ENCODE results near the gene GSTT2B. TPM values are rescaled to one million over a fixed set of nuclear protein-coding genes. Genes with fewer than 3 reads are reported as not detected.
A peak's percentile ranks its signal among the peaks of the same experiment; 100 is the strongest.
"Not testable (repeated sequence)": the region's sequence is repeated elsewhere in the genome, so short reads cannot be mapped to it uniquely, and the experiment has no call there.

Gene GSTT2B
- total RNA-seq, 1 donor, result 4.9 TPM

DNA sequence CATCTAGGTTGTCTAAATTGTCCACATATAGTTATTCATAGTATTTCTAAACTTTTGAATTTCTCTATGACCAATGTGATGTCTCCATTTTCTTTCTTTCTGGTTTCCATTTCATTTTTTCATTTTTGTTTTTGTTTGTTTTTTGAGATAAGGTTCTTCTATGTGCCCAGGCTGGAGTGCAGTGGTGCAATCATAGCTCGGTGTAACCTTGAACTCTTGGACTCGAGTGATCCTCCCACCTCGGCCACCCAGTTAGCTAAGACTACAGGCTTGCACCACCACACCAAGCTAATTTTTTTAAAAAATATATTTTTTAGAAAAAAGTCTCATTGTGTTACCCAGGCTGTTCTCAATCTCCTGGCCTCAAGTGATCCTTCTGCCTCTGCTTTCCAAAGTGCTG is 36.1 kb upstream of the GSTT2B start:
- TF ChIP-seq, protein P1, sequence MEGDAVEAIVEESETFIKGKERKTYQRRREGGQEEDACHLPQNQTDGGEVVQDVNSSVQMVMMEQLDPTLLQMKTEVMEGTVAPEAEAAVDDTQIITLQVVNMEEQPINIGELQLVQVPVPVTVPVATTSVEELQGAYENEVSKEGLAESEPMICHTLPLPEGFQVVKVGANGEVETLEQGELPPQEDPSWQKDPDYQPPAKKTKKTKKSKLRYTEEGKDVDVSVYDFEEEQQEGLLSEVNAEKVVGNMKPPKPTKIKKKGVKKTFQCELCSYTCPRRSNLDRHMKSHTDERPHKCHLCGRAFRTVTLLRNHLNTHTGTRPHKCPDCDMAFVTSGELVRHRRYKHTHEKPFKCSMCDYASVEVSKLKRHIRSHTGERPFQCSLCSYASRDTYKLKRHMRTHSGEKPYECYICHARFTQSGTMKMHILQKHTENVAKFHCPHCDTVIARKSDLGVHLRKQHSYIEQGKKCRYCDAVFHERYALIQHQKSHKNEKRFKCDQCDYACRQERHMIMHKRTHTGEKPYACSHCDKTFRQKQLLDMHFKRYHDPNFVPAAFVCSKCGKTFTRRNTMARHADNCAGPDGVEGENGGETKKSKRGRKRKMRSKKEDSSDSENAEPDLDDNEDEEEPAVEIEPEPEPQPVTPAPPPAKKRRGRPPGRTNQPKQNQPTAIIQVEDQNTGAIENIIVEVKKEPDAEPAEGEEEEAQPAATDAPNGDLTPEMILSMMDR (IDR thresholded peaks at IDR 0.05; ENCODE audit: insufficient read depth, low read length), result no peak
- no peak for DNase-seq (ENCODE audit: low read depth)

DNA sequence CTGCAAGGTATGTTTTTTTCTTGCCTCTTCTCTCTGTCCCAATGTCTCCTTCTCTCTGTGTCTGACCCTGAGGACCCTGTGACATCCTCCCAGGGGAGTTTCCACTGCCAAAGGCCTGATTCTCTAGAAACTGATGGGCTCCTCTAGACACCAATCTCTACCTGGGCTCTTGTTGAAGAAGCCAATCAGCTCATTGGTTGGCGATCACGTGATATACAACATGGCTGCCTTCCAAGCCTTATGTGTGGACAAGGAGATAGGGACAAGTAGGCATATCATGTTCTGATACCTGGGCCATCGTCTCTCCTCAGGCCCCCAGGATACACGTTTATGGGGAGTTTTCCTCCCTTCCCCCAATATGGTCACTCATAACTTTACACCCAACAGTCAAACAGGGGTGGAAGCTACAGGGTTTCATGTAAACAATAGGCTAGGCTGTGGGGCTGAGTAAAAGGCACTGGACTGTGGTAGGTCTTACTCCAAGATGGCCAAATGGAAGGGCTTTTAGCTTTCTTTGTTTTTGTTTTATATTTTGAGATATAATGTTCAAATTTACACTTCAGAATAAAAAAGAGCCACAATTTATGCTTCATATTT is 32.7 kb upstream of the GSTT2B start:
- H3K4me3 ChIP-seq (ENCODE audit: low read depth, low read length); DNase-seq (ENCODE audit: low read depth): not testable (repeated sequence)

More for the DNA sequence above, 36.1 kb upstream of the GSTT2B start:
- no peak overlapping the region for H3K4me3 ChIP-seq (ENCODE audit: low read depth, low read length)

DNA sequence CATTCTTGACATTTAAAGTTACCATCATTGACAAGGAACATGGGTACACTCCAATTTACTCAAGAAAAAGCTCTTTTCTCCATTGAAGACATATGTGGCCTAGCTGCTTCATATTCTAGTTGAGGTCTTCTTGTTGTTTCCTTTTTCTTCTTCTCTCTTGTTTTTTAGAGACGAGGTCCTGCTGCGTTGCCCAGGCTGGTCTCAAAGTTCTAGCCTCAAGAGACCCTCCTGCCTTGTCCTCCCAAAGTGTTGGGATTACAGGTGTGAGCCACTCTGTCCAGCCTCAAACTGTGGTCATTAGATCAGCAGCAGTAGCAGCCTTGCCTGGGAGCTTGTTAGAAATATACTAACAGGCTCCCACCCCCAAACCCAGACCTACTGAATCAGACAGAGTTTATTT is 32.1 kb upstream of the GSTT2B start:
- DNase-seq (ENCODE audit: low read depth); H3K4me3 ChIP-seq (ENCODE audit: low read depth, low read length): not testable (repeated sequence)

- peak; percentile 33 for DNase-seq (ENCODE audit: low read depth)
- H3K4me3 ChIP-seq (ENCODE audit: low read depth, low read length), result not testable (repeated sequence)
These were observed 28.7 kb upstream of the GSTT2B start for GRCh38 chr22:23989583-23990244.

GRCh38 chr22:23986538-23987178 is 25.7 kb upstream of the GSTT2B start:
- not testable (repeated sequence) for DNase-seq (ENCODE audit: low read depth); H3K4me3 ChIP-seq (ENCODE audit: low read depth, low read length)

DNA sequence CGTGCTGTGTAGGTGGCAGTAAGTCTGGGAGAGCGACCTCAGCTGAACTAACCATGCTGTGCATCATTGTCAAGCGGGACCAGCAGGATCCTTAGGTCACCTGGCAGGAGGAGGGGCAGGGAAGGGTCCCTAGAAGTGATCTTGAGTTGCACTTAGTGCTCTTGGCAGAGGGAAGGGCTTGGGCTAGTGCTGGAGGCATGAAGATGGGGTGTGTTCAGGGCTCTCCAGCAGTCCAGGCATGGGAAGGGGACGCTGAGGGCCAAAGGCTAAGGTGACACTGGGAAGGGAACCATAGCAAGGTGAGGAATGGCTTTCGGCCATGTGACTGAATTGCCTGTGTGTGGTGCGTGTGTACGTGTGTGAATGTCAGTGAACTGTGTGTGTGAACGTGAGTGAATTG is 25.1 kb upstream of the GSTT2B start:
- H3K4me3 ChIP-seq (ENCODE audit: low read depth, low read length); DNase-seq (ENCODE audit: low read depth): not testable (repeated sequence)

GRCh38 chr22:23984430-23984829 is 23.4 kb upstream of the GSTT2B start:
- DNase-seq (ENCODE audit: low read depth), result peak; percentile 53
- TF ChIP-seq, protein P1 (IDR thresholded peaks at IDR 0.05; ENCODE audit: insufficient read depth, low read length), result peak; percentile 76
- no peak overlapping the region for H3K4me3 ChIP-seq (ENCODE audit: low read depth, low read length)

DNA sequence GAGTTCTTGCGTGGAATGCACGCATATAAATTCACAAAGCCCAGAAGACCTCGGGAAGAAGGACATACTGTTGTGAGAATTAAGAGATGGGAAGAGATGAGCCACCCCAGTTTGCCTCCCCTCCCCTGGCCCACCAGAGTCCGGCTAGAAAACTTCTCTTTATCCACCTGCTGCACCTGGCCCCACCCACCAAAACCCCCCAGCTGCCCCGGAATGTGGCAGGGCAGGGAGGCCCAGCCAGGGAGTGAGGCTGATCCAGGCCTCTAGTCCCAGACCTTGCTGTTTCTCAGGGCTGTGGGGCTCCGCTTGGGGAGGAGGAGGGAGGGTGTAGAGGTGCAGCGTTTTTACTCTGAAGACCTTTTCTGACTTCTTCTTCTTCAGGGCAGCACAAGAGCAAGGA is 19.6 kb upstream of the GSTT2B start:
- H3K4me3 ChIP-seq (ENCODE audit: low read depth, low read length), result not testable (repeated sequence)

DNA sequence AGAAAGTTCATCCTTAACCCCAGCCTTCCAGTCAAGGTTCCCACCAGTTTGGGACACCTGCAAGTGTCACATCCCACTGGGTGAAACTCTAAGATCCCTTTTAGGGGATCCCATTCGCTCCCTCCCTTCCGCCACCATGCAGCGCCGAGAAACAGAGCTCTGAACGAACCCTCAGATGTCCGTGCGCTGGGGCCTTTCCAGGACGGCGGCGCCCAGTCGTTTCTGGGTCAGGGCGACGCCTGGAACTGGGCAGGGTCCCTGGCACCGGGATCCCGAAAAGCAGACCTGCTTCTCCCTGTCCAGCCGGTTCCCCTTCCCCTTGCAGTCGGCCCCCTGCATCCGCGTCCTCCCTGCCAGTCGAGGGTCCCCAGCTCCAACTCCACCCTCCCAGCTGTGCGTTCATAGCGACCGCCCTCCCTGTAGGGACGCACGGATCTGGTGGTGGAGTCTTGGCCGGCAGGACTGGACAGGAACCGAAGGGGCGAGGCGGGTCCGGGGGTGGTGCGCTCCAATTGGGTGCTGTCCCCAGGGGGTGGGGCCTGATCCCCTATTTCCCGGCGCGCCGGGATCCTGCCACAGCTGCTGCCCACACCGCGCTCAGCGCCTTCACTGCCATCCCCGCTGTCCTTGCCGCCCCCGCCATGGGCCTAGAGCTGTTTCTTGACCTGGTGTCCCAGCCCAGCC is 18.7 kb upstream of the GSTT2B start, which contains the start of gene GSTT2:
TSS of gene GSTT2 (plus strand) at position 578 of the 684 bp plus-strand sequence.
- H3K4me3 ChIP-seq (ENCODE audit: low read depth, low read length), result peak within 1 kb of the TSS; percentile 25
- not testable (repeated sequence) for DNase-seq (ENCODE audit: low read depth)

More for the DNA sequence above, 19.6 kb upstream of the GSTT2B start:
- DNase-seq (ENCODE audit: low read depth), result not testable (repeated sequence)

DNA sequence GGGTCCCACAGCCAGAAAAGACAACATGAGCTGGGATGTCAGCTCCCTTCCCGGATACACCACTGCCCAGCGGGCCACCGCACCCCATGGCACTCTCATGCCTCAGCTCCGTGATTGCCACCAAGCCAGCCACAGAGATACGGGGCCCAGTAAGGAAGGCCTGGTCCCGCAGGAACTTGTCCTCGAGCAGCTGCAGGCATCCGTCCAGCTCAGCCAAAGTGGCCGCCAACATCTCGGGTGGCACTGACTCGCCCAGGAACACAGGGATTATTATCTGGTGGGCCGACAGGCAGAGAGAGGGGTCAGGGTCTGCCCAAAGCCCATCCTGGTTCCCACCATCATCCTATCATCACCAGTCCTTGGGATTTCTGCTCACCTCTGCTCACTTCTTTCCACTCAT is 16.3 kb upstream of the GSTT2B start:
- not testable (repeated sequence) for DNase-seq (ENCODE audit: low read depth); H3K4me3 ChIP-seq (ENCODE audit: low read depth, low read length)

DNA sequence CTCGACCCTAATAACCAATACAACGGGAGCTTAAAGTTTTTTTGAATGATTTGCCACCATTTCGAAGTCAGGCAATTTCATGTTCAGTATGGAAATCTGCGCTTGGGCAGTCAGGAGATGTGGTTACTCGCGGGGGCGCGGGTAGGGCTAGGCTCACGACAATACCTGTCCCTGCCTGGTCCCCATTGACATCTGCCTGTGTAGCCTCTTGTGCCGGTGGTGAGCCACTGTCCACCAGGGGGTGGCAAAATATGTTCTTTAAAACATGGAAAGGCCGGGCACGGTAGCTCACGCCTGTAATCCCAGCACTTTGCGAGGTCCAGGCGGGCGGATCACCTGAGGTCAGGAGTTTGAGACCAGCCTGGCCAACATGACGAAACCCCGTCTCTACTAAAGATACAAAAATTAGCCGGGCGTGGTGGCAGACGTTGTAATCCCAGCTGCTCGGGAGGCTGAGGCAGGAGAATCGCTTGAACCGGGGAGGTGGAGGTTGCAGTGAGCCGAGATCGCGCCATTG is 13.9 kb upstream of the GSTT2B start:
- not testable (repeated sequence) for H3K4me3 ChIP-seq (ENCODE audit: low read depth, low read length)

DNA sequence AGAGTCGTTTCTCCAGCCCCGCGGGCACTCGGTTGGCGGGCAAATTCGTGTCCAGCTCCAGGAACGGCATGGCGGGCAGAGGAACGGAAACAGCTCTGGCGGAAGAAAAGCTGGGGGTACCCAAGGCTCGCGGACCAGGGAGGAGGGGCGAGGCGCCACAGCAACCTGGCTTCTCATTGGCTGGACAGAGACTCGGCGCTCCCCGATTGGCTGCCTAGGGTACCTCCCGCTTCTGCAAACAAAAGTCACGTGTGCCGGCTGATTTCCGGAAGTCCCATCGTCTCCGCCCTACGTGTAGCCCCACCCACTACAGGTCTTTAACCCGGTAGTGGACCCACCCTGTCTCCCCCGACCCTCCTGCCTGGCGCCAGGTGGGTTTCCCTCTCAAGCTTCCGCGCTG is 13.3 kb upstream of the GSTT2B start, which contains the start of gene DDT:
TSS of gene DDT (minus strand) at position 97 of the 400 bp plus-strand sequence. CDS start at position 70, 27 bp downstream.
- not testable (repeated sequence) for DNase-seq (ENCODE audit: low read depth); H3K4me3 ChIP-seq (ENCODE audit: low read depth, low read length)

More for the DNA sequence above, 13.9 kb upstream of the GSTT2B start:
- DNase-seq (ENCODE audit: low read depth), result not testable (repeated sequence)

- not testable (repeated sequence) for H3K4me3 ChIP-seq (ENCODE audit: low read depth, low read length); DNase-seq (ENCODE audit: low read depth)
These were observed 10.9 kb upstream of the GSTT2B start for GRCh38 chr22:23971927-23972326.

Measured in fibroblast of the aortic adventitia (primary cell).